Mucosa of stomach (tissue), 1 donor: ENCODE results near the gene SLC2A10.

Experiments
- H3K27me3 ChIP-seq: one replicate; pipeline ENCODE4 v1.7.0; 2013; ENCODE audit warnings: mild to moderate bottlenecking, low read length; ENCODE audit not compliant: control insufficient read depth, insufficient read depth
- H3K36me3 ChIP-seq: one replicate; pipeline ENCODE4 v1.7.0; 2013; ENCODE audit warnings: low read length; ENCODE audit not compliant: control insufficient read depth, insufficient read depth
- H3K4me1 ChIP-seq: one replicate; pipeline ENCODE4 v1.7.0; 2013; ENCODE audit warnings: mild to moderate bottlenecking, low read length; ENCODE audit not compliant: control insufficient read depth, insufficient read depth
- H3K4me3 ChIP-seq: one replicate; pipeline ENCODE4 v1.7.0; 2013; ENCODE audit warnings: low read length
- H3K9ac ChIP-seq: one replicate; pipeline ENCODE4 v1.7.0; 2013; ENCODE audit warnings: mild to moderate bottlenecking, low read length, moderate library complexity
- H3K9me3 ChIP-seq: one replicate; pipeline ENCODE4 v1.7.0; 2013; ENCODE audit warnings: mild to moderate bottlenecking, low read length, moderate library complexity; ENCODE audit not compliant: control insufficient read depth
- donor health status: Pancreatic carcinoma.

Gene SLC2A10

DNA sequence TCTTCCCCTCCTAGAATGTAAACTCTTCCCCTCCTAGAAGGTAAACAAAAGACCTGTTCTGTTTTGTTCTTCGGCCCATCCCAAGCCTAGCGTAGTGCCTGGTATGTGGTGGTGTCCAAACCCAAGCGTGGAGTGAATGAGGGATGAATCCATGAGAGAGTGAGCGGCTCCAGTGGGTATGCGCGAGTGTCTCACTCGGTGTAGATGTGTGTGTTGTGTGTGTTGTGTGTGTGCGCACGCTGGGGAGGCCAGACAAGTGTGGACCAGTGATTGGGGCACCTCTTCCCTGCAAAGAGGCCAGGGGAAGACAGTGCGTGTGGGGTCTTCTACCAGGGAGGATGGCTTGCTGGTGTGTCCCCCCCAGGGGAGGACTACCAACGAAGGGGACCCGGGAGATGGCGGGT, 392 bp upstream of the SLC2A10 start:
- Histone ChIP-seq H3K9me3 (no peaks in the 10 kb centered on the region), H3K4me3 (peak overlapping the region; percentile 86), H3K27me3 (no peaks in the 10 kb centered on the region), H3K36me3 (no peaks in the 10 kb centered on the region), H3K9ac (peak overlapping the region; percentile 85), H3K4me1 (peaks cover 42% of the 10 kb centered on the region)

DNA sequence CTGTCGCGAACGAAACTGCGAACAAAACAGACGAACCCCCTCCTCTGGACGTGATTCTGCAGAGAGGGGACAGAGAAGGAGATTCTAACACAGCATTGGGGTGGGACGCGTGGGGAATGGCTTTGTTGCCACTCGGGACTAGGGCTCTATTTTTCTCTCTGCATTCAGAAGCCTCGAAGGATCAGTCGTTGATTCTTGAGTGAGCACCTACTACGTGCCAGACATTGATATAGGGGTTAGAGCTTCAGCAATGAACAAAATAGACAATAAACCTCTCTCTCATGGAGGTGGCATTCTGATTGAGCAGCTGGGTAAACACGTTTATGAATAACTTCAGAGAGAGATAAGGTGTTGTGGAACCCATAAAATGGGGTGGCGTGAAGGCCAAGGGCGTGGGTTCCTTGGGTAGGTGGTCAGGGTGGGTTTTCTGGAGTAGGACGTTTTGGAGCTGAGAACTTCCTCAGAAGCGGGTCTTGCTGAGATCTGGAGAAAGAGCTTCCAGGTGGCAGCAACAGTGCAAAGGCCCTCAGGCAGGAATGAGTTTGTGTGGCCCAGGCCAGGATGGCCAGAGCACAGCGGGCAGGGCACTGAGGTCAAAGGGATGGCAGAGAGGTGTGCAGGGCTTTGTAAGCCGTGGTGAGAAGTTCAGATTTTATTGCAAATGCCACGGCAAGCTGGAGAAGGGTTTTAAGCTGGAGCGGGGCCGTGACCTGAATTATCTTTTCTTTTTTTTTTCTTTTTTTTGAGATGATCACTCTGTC, 884 bp downstream of the SLC2A10 start:
- no peaks in the 10 kb centered on the region for H3K36me3 ChIP-seq
- H3K4me3 ChIP-seq: peak overlapping the region; percentile 86
- peaks cover 54% of the 10 kb centered on the region for H3K4me1 ChIP-seq
- H3K27me3 ChIP-seq: no peaks in the 10 kb centered on the region
- peak overlapping the region; percentile 85 for H3K9ac ChIP-seq
- no peaks in the 10 kb centered on the region for H3K9me3 ChIP-seq

DNA sequence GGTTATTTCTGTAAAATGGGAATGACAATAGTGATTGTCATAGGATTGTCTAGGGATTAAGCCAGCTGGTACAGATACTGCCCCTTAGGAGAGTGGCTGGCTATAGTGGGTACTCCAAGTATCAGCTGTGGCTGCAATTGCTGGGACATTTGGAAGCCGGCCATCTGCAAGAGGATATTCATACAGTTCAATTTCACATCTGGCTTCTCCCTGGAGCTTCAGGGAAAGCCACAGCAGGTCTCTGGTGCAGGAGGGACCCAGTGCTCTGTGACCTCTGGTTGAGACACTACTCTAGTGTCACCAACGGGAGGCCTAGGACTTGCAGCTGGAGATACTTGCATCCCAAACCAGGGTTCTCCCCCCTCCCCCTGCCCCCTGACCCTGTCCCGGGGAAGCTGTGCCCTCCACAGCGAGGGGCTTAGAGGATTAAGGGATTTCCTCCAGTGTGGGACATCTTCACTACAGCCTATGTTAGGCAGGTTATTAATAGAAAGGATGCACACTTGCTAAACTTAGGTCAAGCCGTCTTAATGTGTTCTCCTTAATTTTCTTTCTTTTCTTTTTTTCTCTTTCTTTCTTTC, 2.7 kb downstream of the SLC2A10 start:
- Histone ChIP-seq H3K36me3 (no peaks in the 10 kb centered on the region), H3K4me1 (peaks cover 59% of the 10 kb centered on the region), H3K9ac (no peak overlapping the region), H3K9me3 (no peaks in the 10 kb centered on the region), H3K4me3 (no peak overlapping the region), H3K27me3 (no peaks in the 10 kb centered on the region)

DNA sequence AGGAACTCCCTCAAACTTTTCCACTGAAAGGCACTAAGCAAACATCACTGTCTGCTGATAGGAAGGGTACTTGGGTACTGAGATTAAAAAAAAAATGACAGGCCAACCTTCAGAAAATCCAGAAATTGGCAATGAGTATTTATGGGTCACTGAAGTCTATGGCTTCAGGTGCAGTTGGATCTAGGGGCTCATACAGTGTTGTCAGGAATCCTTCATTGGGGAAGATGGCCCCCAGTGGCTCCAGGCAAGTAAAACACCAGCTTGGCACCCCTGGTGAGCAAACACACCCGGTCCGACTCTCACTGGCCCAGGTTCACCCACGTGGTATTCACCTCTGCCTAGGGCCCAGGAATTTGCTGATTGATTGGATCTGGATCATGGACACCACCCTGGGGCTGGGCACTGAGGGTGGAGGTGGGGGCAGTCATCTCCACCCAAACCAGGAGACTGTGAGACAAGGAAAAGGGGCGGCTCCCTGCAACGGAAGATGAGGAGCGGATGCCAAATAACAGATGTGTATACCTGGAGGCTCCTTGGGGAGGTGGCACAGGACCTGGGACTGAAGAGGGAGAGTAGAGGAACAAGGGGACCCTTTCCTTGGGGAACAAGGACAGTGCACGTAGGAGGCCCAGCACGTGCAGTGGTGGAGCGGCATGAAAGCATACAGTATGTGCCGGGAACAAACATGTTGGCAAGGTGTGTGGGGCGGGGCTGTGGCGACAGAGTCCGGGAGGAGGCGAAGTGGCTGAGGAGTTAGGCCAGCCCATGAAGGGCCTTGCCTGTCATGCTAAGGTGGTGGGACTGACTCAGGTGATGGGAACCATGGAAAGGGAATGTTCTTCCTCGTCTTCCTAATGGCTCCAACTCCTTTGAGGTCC, 4.7 kb downstream of the SLC2A10 start:
- H3K4me1 ChIP-seq: peaks cover 54% of the 10 kb centered on the region
- H3K36me3 ChIP-seq: no peaks in the 10 kb centered on the region
- no peaks in the 10 kb centered on the region for H3K27me3 ChIP-seq
- no peak overlapping the region for H3K9ac ChIP-seq
- no peaks in the 10 kb centered on the region for H3K9me3 ChIP-seq
- H3K4me3 ChIP-seq: no peak overlapping the region

DNA sequence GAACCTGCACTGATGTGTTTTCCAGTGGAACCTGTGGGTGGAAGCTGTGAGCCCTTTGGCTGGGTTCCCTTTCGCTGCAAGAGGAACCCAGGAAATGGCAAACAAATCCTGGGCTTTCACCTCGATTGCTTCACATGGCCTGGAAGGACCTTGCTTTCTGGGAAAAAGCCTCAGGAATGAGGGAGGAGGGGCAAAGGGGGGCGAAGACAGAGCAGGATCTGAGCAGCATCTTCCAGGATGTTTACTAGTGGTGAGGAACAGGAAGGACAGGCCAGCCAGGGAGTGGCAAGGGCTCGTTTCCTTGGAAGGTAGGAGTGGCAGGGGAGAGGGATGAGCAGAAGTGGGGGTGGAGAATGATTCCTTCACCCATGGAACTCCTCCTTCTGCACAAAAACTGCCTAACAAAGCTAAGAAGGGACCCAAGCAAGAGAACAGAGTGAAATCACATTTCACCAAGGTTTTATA, 5.9 kb downstream of the SLC2A10 start:
- peaks cover 54% of the 10 kb centered on the region for H3K4me1 ChIP-seq
- no peak overlapping the region for H3K9ac ChIP-seq
- H3K27me3 ChIP-seq: no peaks in the 10 kb centered on the region
- H3K4me3 ChIP-seq: no peak overlapping the region
- peaks cover 3% of the 10 kb centered on the region for H3K36me3 ChIP-seq
- no peaks in the 10 kb centered on the region for H3K9me3 ChIP-seq

DNA sequence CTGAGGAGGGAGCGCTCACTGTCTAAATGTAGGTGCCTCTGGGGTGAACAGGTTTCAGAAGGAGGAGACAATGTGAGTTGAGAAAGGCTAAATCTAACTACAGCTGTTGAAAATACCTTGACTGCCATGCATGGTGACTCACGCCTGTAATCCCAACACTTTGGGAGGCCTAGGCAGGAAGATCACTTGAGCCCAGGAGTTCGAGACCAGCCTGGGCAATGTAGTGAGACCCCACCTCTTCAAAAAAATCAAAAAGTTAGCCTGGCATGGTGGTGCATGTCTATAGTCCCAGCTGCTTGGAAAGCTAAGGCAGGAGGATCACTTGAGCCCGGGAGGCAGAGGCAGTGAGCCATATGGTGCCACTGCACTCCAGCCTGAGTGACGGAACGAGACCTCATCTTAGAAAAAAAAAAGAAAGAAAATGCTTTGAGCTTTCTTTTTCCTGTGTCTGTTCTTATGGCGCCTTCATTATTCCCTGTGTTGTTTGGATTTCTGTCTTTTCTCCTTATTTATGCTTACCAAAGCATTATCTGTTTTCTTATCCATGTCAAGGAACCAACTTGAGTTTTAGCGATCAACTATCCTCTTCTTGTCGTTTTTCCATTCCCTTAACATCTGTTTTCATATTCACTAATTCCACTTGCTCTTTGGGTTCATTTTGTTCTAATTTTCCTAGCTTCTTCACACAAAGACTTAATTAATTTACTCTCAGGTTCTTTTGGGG, 8.5 kb downstream of the SLC2A10 start:
- Histone ChIP-seq H3K9me3 (no peaks in the 10 kb centered on the region), H3K27me3 (no peaks in the 10 kb centered on the region), H3K36me3 (peaks cover 7% of the 10 kb centered on the region), H3K4me3 (no peak overlapping the region), H3K9ac (no peak overlapping the region), H3K4me1 (peaks cover 28% of the 10 kb centered on the region)

DNA sequence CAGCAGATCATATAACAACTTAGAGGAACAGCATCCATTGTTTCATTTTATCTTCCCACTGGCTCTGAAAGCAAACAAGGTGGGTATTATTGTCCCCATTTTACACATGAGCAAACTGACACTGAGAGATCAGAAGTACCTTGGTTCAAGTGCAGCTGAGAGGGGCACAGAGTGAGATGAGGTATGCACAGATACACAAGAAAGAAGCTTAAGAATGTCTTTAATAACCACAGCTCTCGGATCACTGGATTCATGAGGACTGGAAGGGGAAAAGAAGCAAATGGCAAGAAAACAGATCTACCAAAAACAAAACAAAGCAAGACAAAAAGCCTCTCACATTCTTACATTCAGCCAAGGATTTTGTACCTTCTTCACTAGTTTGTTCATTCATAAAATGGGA, 10.6 kb downstream of the SLC2A10 start:
- Histone ChIP-seq H3K4me1 (peaks cover 8% of the 10 kb centered on the region), H3K9ac (no peak overlapping the region), H3K4me3 (no peak overlapping the region), H3K27me3 (no peaks in the 10 kb centered on the region), H3K36me3 (peaks cover 7% of the 10 kb centered on the region), H3K9me3 (no peaks in the 10 kb centered on the region)

DNA sequence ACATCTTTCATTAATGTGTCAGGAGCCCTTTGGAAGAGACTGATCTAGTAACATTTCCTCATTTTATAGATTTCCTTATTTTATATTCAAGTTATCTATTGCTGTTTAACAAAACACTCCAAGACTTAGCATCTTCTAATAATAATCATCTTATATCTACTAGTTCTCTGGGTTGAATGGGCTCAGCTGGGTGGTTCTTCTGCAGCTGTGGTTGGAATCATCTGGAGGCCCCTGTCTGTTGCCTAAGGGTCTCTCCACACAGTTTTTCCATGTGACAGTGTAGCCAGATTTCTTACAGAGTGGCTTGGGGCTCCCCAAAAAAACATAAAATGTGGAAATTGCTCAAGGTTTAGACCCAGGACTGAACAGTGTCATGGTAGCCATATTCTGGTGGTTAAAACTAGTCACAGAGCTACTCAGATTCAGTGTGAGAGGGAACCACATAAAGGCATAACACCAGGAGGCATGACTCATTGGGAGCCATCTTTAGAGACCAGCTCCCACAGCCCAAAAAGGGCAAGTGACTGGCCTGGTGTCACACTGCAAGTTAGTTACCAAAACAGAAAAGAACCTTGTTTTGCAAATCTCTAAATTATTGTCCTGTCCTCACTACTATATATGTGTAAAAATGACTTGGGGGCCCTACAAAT, 11.5 kb downstream of the SLC2A10 start:
- no peaks in the 10 kb centered on the region for H3K4me1 ChIP-seq
- no peak overlapping the region for H3K9ac ChIP-seq
- no peaks in the 10 kb centered on the region for H3K9me3 ChIP-seq
- H3K4me3 ChIP-seq: no peak overlapping the region
- H3K36me3 ChIP-seq: peaks cover 7% of the 10 kb centered on the region
- H3K27me3 ChIP-seq: no peaks in the 10 kb centered on the region

DNA sequence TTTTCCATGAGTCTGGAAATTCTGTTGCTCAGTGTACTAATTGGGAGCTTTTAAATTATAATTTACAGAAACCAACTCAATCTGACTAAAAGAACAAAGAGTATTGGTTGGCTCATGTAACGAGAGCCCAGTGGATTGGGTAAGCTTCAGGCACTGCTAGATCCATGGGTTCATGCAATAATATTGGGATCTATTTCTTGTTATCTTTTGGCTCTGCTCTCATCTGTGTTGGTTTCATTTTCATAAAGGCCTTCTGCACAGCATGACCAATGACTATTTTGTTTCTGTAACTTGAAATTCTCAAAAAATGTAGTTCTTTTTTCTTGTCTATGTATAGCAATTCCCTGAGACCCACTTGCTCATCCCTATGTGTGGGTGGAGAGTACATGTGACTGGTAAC, 12.0 kb downstream of the SLC2A10 start:
- H3K9me3 ChIP-seq: no peaks in the 10 kb centered on the region
- H3K36me3 ChIP-seq: peaks cover 7% of the 10 kb centered on the region
- H3K4me3 ChIP-seq: no peak overlapping the region

DNA sequence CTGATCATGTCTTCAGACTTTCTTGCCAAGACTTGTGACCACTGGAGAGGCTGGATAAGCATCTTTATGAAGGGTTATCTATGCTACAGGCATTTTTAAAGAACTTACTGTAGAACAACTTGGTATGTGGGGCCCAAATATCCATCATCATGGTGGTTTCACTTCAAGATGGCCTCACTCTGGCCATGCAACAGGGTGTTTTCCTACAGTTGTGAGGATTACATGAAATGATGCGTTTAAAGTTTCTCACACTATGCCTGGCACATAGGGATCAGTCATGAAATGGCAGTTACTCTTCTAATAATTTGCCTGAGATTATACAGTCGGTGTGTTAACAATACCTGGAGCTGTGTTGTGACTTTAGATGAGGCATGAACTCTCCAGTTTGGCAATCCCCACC, 13.0 kb downstream of the SLC2A10 start:
- Histone ChIP-seq H3K36me3 (peaks cover 7% of the 10 kb centered on the region), H3K27me3 (no peaks in the 10 kb centered on the region), H3K9me3 (no peaks in the 10 kb centered on the region), H3K4me3 (no peak overlapping the region), H3K9ac (no peak overlapping the region), H3K4me1 (no peaks in the 10 kb centered on the region)

More for the DNA sequence above, 12.0 kb downstream of the SLC2A10 start:
- H3K27me3 ChIP-seq: no peaks in the 10 kb centered on the region
- H3K4me1 ChIP-seq: no peaks in the 10 kb centered on the region
- H3K9ac ChIP-seq: no peak overlapping the region

DNA sequence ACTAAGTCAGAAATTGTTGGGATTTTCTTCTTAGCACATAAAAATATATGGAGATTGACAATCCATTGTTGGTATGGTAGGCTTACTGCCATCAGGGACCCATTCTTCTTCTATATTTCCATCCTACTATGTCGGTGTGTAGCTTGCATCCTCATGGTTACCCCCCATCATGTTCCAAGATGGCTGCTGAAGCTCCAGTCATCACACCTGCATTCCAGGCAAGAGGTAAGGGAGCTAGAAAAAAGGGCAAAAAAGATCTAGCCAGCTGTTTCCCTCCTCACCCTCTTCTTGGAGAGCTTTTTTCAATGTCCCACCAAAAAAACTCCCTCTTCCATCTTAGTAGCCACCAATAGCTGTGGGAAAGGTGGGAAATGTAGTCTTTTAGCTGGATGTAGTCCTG, 13.6 kb downstream of the SLC2A10 start:
- Histone ChIP-seq H3K9me3 (no peaks in the 10 kb centered on the region), H3K27me3 (no peaks in the 10 kb centered on the region), H3K9ac (no peak overlapping the region), H3K4me1 (no peaks in the 10 kb centered on the region), H3K36me3 (peaks cover 7% of the 10 kb centered on the region), H3K4me3 (no peak overlapping the region)
